ENCODE data around the gene PLCD3. TPM values are rescaled to one million over a fixed set of nuclear protein-coding genes. Genes with fewer than 3 reads are reported as not detected.

Gene PLCD3
- polyA plus RNA-seq, 1 donor (not counting 4 experiments of a cell fraction or from before 2014, with no cell fraction given): 53.3 TPM

DNA sequence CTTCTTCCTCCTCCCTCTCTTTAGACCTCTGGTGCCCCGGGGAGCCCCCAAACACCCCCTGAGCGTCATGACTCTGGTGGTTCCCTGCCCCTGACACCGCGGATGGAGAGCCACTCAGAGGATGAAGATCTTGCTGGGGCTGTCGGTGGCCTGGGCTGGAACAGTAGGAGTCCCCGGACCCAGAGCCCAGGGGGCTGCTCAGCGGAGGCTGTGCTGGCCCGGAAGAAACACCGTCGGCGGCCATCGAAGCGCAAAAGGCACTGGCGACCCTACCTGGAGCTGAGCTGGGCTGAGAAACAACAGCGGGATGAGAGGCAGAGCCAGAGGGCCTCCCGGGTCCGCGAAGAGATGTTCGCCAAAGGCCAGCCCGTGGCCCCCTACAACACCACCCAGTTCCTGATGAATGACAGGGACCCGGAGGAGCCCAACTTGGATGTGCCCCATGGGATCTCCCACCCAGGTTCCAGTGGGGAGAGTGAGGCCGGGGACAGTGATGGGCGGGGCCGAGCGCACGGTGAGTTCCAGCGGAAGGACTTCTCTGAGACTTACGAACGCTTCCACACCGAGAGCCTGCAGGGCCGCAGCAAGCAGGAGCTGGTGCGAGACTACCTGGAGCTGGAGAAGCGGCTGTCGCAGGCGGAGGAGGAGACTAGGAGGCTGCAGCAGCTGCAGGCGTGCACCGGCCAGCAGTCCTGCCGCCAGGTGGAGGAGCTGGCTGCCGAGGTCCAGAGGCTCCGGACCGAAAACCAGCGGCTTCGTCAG lies 36.9 kb upstream of the PLCD3 start:
- H3K36me3 ChIP-seq (ENCODE audit: control insufficient read depth in 2 of 2, extremely low read depth in 1 of 2, insufficient read depth in 2 of 2, low read length in 2 of 2): no peaks in the 10 kb centered on the region
- no peak overlapping the region for H3K4me2 ChIP-seq (ENCODE audit: control insufficient read depth, extremely low read depth, insufficient read depth, low read depth, low read length)
- no peak overlapping the region for H3K9ac ChIP-seq (ENCODE audit: control insufficient read depth, extremely low read depth, insufficient read depth, low read length)
- H3K4me1 ChIP-seq (ENCODE audit: control insufficient read depth, extremely low read depth, insufficient read depth, low read length): peaks cover 37% of the 10 kb centered on the region
- FAIRE-seq (no peak), DNase-seq (ENCODE audit: low read depth, low spot score) (no peak)
- H3K79me2 ChIP-seq (ENCODE audit: control insufficient read depth, insufficient read depth, low read length): no peaks in the 10 kb centered on the region
- no peaks in the 10 kb centered on the region for H3K9me3 ChIP-seq (ENCODE audit: control insufficient read depth, low read depth, low read length)
- H3K9me1 ChIP-seq (ENCODE audit: control insufficient read depth, extremely low read depth, insufficient read depth, low read length): no peaks in the 10 kb centered on the region
- TF ChIP-seq EZH2 (IDR thresholded peaks at IDR 0.05; ENCODE audit: low read length): no peak
- TF ChIP-seq, protein P1, sequence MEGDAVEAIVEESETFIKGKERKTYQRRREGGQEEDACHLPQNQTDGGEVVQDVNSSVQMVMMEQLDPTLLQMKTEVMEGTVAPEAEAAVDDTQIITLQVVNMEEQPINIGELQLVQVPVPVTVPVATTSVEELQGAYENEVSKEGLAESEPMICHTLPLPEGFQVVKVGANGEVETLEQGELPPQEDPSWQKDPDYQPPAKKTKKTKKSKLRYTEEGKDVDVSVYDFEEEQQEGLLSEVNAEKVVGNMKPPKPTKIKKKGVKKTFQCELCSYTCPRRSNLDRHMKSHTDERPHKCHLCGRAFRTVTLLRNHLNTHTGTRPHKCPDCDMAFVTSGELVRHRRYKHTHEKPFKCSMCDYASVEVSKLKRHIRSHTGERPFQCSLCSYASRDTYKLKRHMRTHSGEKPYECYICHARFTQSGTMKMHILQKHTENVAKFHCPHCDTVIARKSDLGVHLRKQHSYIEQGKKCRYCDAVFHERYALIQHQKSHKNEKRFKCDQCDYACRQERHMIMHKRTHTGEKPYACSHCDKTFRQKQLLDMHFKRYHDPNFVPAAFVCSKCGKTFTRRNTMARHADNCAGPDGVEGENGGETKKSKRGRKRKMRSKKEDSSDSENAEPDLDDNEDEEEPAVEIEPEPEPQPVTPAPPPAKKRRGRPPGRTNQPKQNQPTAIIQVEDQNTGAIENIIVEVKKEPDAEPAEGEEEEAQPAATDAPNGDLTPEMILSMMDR (optimal IDR thresholded peaks at IDR 0.05 in 1 of 3, IDR thresholded peaks at IDR 0.05 in 1 of 3, conservative IDR thresholded peaks at IDR 0.05 in 1 of 3; ENCODE audit: extremely low read depth in 1 of 3, insufficient read depth in 2 of 3, low read length in 3 of 3): no peak
- H2AFZ ChIP-seq (ENCODE audit: control insufficient read depth, low read length): no peak overlapping the region
- dilution Hi-C loops (cut with MboI; ENCODE audit: extremely low pct_ligation_motif_present, low sequenced_read_pairs): no loop called here
- H3K4me3 ChIP-seq (ENCODE audit: control insufficient read depth in 2 of 3, extremely low read depth in 1 of 3, insufficient read depth in 2 of 3, low read depth in 1 of 3, low read length in 3 of 3): no peak overlapping the region
- no peak overlapping the region for H3K27ac ChIP-seq (ENCODE audit: control insufficient read depth, insufficient read depth, low read length)
- no peaks in the 10 kb centered on the region for H4K20me1 ChIP-seq (ENCODE audit: control insufficient read depth, extremely low read depth, insufficient read depth, low read length)
- no peaks in the 10 kb centered on the region for H3K27me3 ChIP-seq (ENCODE audit: control insufficient read depth, extremely low read depth, insufficient read depth, low read length)

DNA sequence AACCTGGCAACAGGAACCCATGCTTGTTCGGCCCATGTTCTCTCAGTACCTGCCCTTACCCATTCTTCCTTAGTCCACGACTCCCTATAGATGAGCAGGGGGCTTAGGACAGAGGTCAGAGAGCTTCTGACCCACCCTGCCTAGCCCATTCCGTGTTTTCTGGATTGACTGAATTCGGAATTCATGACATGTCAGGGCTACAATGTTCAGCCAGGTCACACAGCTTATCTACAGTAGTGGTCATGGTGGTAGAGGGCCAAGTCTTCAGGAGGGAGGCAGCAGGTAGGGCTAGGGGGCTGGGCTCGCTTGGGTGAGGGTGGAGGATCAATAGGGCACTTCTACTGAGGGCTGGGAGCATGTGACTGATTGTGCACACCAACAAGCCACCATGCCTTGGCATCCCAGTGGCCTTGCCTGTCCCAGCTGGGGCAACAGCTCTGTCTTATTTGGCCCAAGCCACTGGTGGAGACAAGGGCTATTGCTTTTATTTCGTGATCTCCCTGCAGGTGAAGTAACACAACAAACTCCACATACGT lies 32.5 kb upstream of the PLCD3 start:
- Histone ChIP-seq H3K4me1 (ENCODE audit: control insufficient read depth, extremely low read depth, insufficient read depth, low read length) (peaks cover 10% of the 10 kb centered on the region), H3K9ac (ENCODE audit: control insufficient read depth, extremely low read depth, insufficient read depth, low read length) (no peak overlapping the region), H3K36me3 (ENCODE audit: control insufficient read depth in 2 of 2, extremely low read depth in 1 of 2, insufficient read depth in 2 of 2, low read length in 2 of 2) (no peaks in the 10 kb centered on the region), H4K20me1 (ENCODE audit: control insufficient read depth, extremely low read depth, insufficient read depth, low read length) (no peaks in the 10 kb centered on the region), H3K4me2 (ENCODE audit: control insufficient read depth, extremely low read depth, insufficient read depth, low read depth, low read length) (no peak overlapping the region), H3K9me1 (ENCODE audit: control insufficient read depth, extremely low read depth, insufficient read depth, low read length) (no peaks in the 10 kb centered on the region), H3K9me3 (ENCODE audit: control insufficient read depth, low read depth, low read length) (no peaks in the 10 kb centered on the region), H3K4me3 (ENCODE audit: control insufficient read depth in 2 of 3, extremely low read depth in 1 of 3, insufficient read depth in 2 of 3, low read depth in 1 of 3, low read length in 3 of 3) (no peak overlapping the region), H3K27ac (ENCODE audit: control insufficient read depth, insufficient read depth, low read length) (no peak overlapping the region), H2AFZ (ENCODE audit: control insufficient read depth, low read length) (no peak overlapping the region), H3K27me3 (ENCODE audit: control insufficient read depth, extremely low read depth, insufficient read depth, low read length) (no peaks in the 10 kb centered on the region), H3K79me2 (ENCODE audit: control insufficient read depth, insufficient read depth, low read length) (peaks cover 15% of the 10 kb centered on the region)
- FAIRE-seq: no peak
- no peak for DNase-seq (ENCODE audit: low read depth, low spot score)
- dilution Hi-C loops (cut with MboI; ENCODE audit: extremely low pct_ligation_motif_present, low sequenced_read_pairs): no loop called here
- TF ChIP-seq, protein P1 (optimal IDR thresholded peaks at IDR 0.05 in 1 of 3, IDR thresholded peaks at IDR 0.05 in 1 of 3, conservative IDR thresholded peaks at IDR 0.05 in 1 of 3; ENCODE audit: extremely low read depth in 1 of 3, insufficient read depth in 2 of 3, low read length in 3 of 3): no peak
- no peak for TF ChIP-seq EZH2 (IDR thresholded peaks at IDR 0.05; ENCODE audit: low read length)
